ENCODE measurements around the gene ITGA8.
"Not testable (repeated sequence)": the region's sequence is repeated elsewhere in the genome, so short reads cannot be mapped to it uniquely, and the experiment has no call there.

Gene ITGA8

DNA sequence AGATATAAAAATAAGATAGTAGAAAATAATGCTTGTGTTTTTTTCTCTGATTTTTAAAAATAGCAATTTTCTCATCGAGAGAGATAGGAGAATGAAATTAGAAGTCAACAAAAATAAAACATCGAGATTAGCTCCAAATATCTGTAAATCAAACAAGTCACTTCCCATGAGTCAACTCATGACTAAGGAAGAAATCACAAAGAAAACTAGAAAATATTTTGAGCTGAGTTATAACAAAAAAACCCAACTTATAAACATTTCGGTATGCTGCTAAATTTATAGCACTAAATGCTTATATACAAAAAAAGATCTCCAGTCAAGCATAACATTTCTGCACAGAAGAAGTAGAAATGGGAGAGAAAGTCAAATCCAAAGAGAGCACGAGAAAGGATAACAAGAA, 140.1 kb downstream of the ITGA8 start:
- intact Hi-C loops (cut with DNase I), result loop anchor here (10.0 kb wide), 1 partner anchor 135 kb away; the partner anchor contains the start of gene ITGA8
- no peak for DNase-seq

DNA sequence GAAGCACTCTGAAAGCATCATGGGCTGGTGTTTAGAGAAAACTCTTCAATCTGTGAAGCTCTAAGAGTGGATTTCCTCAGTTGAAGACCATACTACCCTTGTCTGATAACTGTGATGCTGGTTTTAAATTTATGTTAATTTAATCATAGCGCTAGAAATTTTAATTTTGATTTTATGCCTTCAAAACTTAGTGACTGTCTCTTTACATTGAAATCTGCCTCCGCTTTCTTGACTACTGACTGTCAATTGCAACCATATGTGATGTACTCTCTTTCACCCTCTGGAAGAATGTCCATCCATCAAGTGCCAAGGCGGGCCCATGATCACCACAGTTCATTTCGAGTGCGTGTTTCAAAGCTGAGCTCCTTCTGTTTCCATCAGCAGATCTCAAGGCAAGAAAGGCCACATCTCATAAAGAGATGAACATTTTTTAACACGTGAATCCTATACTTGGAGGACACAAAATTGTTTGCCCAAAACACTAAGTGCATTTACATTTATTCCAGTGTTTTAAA, 147.1 kb downstream of the ITGA8 start:
- intact Hi-C loops (cut with DNase I), result no loop called here

DNA sequence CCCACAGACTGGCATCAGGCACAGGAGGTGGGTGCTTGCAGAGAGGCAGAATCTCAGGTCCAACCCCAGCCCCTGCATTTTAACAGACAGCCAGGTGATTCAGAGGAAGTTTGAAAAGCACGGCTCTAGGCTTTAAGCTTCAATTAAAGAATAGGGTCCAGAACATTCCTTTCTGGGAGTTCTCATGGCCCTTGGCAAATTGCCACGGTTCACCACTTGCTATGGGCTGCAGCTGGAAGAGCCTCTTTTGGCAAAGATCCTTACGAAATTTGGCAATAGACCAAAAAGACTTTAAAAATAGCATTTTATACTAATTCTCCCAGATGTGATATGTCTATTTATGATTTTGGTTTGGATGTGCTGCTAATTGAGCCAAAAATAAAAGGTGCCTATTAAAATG, 148.1 kb downstream of the ITGA8 start:
- intact Hi-C loops (cut with DNase I), result no loop called here
- DNase-seq, result peak in 4 of 10 donors; percentile 2 to 29 (median 14)

More for the DNA sequence above, 147.1 kb downstream of the ITGA8 start:
- DNase-seq, result no peak

DNA sequence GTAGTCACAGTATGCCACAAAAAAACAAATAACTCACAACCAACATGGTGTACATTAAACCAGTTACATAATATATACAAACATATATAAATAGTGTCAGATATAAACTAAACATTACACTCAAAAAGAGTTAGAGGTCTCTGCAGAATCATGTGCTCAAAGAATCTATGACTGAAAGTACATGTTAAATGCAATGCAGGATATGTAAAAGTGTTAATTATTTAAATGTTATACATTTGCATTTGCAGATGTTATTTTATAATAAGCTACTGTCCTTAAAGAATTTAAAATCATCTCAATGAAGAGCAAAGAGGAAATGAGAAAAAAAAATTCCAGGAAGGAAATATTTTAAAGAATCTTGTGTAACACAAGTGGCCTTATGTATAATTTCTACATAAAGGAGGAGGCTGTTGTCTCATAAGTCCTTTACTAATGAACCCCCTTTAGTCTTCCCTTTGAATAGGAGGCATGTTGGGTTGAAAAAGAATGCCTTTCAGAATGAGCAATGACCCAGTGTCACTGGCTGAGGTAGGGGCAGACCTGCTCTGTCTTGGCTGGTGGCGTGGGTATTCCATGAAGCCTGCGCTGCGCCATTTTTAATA, 148.9 kb downstream of the ITGA8 start:
- DNase-seq, result no peak
- intact Hi-C loops (cut with DNase I), result no loop called here

DNA sequence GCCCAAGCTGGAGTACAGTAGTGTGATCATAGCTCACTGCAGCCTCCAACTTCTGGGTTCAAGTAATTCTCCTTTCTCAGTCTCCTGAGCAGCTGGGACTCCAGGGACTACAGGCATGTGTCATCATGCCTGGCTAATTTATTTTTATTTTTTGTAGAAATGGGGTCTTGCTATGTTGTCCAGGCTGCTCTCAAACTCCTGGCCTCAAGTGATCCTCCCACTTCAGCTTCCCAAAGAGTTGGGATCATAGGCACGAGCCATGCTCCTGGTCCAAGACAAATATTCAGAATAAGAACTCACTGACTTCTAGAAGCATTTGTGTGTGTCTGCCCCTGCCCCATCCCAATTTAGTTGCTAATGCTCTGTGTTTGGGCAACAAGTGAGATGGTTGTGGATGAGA, 151.8 kb downstream of the ITGA8 start:
- no peak for DNase-seq
- intact Hi-C loops (cut with DNase I), result no loop called here

DNA sequence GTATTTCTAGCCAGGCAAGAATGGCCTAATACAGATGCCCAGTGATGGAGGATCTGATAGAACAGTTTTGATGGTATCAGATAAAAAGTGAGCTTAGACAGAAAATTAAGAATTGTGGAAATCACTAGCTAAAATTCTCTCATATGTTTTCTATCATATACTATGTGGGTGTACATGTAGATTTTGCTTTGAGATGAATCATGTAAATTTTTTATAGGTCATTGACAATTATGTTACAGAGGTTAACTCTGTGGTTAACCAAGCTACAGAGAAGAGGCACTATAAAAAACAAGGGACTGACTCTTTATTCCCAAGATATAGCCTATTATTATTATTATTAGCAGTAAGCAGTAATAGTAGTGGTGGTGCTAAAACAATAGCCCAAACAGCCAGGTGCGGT, 156.5 kb downstream of the ITGA8 start:
- intact Hi-C loops (cut with DNase I), result no loop called here
- DNase-seq, result no peak

DNA sequence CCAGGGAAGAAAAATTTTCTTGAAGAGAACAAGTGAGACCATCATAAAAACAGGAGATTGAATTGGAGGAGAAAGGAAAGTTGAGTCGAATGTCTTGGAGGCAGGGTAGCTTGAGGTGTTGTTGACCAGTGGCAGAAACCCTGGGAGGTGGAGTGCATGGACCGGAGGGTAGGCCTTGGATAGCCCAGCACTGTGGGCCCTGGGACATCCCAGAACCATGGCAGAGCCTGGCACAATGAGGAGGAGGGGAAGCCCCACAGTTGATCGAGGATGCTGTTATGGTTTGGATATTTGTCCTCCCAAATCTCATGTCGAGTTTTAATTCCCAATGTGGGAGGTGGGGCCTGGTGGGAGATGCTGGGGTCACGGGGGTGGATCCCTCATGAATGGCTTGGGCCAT, 157.1 kb downstream of the ITGA8 start:
- DNase-seq, result no peak
- intact Hi-C loops (cut with DNase I), result no loop called here

DNA sequence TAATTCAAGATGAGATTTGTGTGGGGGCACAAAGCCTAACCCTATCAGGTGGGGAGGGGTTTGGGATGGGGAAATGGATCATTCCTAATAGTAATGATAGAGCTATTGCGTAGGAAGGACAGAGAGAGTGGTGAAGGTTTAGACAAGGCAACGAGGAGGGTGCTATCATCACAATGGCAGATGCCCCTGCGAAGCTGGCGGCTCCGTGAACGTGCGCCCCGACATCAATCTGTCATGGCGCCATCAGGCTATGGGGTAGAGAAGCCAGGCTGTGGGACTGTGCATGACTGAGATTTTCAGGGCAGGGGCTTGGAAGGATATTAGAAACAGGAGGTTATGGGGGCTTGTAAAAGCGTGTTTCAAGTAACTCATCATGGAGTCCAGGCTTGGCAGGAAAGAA, 157.6 kb downstream of the ITGA8 start:
- no peak for DNase-seq
- intact Hi-C loops (cut with DNase I), result no loop called here

DNA sequence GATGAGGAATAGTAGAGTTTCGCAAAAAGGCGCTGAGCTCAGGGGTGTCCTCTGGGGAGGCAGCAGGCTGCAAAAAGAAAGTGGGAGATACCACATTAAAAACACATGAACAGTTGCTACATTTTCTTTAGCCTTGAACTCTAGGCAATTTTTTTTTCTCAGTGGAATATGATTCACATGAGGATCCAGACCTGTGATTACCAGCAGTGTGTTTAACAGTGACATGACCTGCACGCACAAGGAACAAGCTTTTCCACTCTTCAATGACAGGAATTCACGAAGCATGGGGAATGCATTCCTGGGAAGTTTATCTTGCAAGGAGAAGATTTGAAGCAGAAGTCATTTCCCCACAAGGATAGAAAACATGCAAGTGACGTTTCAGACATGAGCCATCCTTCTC, 161.6 kb downstream of the ITGA8 start:
- no peak for DNase-seq
- intact Hi-C loops (cut with DNase I), result no loop called here

DNA sequence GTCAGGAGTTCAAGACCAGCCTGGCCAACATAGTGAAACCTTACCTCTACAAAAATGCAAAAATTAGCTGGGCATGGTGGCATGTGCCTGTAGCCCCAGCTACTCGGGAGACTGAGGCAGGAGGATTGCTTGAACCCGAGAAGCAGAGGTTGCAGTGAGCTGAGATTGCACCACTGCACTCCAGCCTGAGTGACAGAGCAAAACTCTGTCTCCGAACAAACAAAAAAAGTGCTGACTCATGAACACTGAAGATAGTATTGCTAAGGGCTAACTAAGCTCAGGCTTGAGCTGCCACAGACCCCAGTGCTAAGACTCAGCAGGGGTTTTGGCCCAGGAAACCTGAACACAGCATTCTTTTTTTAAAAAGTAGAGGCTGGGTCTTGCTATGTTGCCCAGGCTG, 162.6 kb downstream of the ITGA8 start:
- intact Hi-C loops (cut with DNase I); DNase-seq: not testable (repeated sequence)

DNA sequence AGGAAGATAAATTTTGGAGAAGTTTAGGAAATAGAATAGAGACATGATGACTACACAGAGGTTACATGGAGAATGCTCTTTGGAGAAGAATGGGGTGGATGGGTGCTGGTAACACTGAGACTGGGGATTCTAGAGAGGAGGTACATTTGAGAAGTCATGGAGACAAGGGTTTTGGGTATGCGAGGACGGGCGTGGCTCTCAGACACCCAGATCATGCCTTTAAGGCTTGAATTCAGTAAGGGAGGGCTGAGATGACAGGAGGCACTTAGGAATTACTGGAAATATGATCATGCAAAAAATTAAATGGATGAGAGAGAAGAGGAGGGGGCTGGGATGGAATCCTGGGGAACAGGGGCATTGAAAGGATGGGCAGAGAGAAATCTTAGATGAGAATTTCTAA, 168.8 kb downstream of the ITGA8 start:
- no peak for DNase-seq
- intact Hi-C loops (cut with DNase I), result no loop called here

DNA sequence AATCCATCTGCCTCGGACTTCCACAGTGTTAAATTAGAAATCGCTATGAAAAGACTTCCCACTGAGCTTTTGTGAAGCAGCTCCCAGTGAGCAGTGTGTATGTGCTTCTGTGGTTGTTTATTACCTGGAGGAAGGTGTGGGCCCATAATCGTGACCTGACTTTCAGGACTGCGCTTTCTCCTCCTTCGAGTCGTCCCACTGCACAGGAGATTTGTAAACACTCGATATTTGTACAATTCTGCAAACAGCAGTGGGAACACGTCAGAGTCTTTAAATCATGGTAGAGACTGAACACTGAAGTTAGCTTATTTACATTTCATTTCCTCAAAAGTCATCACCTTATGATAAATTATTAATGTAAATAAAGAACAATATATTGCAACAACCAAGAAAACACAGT, 171.4 kb downstream of the ITGA8 start:
- intact Hi-C loops (cut with DNase I), result no loop called here

DNA sequence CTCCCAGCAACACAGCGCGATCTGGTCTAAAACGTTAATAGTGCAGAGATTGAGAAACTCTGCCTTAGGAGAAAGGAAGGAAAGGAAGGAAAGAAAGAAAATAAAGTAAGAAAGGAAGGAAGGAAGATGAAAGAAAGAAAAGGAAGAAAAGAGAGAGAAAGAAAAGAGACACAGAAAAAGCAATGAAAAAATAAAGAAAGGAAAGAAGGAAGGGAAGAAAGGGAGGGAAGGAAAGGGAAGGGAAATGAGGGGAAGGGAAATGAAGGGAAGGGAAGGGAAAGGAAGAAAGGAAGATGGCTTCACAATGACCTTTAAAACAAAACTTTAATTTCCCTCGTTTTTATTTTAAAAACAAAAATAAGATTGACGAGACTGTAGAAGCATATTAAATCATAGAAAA, 173.1 kb downstream of the ITGA8 start:
- no peak for DNase-seq
- intact Hi-C loops (cut with DNase I), result no loop called here

More for the DNA sequence above, 171.4 kb downstream of the ITGA8 start:
- DNase-seq, result no peak

DNA sequence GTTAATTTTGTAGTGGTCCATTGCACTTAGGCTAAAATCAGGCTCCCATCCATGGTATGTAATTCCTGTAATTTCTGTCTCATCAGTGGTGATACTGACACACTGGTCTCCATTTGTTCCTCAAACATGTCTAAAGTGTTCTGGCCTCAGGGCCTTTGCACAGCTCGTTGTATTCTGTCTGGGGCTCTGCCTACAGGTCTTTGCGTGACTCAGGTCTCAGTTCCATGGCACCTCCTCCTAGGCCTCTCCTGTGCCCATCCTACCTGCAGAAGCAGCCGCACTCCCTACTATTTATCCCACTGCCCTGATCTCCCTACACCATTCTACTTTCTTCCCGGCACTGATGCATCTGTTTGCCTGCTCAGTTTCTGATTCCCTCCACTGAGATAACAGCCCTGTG, 173.8 kb downstream of the ITGA8 start:
- no peak for DNase-seq

DNA sequence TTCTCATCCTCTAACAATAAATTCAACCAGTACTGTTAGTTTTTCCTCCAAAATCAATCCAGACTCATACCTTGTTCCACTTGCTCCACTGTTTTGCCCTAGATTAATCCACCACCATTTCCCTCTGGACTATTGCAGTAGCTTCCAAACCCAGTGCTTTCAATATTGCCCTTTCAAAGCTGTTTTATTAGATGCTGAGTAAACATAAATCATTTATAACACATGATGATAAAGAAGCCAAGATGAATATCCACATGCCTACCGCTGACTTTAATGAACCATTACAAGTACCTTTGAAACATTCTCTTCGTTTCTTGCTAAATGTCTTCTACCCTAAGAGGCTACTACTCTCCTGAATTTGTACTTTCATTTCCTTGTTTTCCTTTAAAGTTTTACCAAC, 174.5 kb downstream of the ITGA8 start:
- intact Hi-C loops (cut with DNase I), result no loop called here

More for the DNA sequence above, 173.8 kb downstream of the ITGA8 start:
- intact Hi-C loops (cut with DNase I), result no loop called here

DNA sequence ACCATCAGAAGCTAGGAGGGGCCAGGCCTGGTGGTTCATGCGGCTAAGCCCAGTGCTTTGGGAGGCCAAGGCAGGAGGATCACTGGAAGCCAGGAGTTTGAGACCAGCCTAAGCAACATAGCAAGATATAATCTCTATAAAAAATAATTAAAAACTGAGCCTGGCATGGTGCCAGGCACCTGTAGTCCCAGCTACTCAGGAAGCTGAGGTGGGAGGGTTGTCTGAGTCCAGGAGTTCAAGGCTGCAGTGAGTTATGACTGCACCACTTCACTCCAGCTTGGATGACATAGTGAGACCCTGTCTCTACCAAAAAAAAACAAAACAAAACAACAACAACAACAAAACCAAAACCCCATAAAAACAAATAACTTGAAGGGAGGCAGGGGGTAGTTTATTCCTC, 175.7 kb downstream of the ITGA8 start:
- intact Hi-C loops (cut with DNase I), result no loop called here
- no peak for DNase-seq

More for the DNA sequence above, 174.5 kb downstream of the ITGA8 start:
- no peak for DNase-seq

DNA sequence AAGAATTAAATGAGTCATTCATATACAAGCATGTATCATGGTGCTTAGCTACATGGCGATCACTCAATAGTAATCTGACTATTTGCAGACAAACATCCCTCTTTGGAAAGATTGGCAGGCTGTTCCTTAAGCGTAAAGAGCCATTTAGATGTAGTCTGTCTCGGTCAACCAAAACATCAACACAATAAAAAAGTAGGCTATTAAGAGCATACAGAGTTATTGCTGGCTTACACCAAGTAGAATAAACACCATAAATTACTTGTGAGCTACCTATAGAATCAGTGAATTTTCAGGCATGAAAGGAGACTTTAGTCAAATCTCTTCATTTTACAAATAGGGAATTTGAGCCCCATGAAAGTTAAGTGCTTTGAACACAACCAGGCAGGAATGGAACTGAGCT, 176.9 kb downstream of the ITGA8 start:
- intact Hi-C loops (cut with DNase I), result no loop called here
- no peak for DNase-seq

DNA sequence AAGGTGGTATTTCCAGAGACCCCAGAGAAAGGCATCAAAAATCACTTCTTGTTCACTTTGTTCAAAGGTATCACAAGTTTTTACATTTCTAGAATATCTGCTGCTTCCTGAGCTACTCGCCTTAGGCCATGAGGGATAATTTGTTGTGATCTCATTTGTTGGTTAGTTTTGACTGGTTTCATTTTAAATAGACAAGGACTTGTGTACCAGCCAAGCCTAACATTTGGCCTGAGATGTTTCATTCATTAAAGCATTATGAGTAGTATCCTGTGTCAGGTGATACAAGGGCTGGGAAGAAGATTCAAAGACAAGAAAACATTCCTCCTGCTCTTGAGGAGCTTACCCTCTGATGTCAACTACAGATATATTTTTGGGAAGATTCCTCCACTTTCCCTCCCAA, 178.3 kb downstream of the ITGA8 start:
- DNase-seq, result no peak
- intact Hi-C loops (cut with DNase I), result no loop called here

DNA sequence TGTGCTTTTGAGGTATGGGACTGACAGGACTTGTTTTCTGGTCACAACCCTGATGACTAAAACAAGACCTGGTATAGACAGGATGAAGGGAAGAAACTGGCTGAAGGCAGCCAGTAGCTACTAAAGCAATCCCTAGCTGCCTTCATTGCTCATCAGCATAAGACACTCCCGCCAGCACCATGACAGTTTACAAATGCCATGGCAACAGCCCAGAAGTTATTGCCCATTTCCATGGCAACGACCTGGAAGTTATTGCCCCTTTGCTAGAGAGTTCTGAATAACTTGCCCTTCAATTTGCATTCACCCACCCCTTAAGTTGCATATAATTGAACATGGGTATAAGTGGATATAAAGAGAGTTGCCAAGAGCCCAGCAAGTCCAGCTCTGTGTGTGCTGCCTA, 179.0 kb downstream of the ITGA8 start:
- intact Hi-C loops (cut with DNase I), result no loop called here
- no peak for DNase-seq

DNA sequence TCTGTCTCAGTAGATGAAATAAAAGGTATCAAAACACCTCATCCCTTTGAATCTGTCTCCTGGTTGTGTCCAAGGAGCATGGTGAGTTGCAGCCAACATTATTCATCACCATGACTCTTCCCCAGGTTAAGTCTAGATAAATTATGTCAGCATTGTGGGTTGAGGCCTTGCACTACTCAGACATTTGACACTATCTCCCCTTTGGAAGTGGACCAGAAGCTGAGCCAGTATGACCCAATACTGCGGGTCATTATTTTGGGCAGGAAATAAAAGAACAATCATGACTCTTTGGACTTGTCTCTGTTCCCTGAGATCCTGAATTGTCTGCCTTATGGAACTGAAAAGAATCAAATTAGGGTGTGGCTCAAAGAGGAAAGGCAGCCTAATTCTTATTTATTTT, 180.5 kb downstream of the ITGA8 start:
- intact Hi-C loops (cut with DNase I), result loop anchor here (1.0 kb wide), 1 partner anchor 42 kb away; no protein-coding TSS in a partner anchor

DNA sequence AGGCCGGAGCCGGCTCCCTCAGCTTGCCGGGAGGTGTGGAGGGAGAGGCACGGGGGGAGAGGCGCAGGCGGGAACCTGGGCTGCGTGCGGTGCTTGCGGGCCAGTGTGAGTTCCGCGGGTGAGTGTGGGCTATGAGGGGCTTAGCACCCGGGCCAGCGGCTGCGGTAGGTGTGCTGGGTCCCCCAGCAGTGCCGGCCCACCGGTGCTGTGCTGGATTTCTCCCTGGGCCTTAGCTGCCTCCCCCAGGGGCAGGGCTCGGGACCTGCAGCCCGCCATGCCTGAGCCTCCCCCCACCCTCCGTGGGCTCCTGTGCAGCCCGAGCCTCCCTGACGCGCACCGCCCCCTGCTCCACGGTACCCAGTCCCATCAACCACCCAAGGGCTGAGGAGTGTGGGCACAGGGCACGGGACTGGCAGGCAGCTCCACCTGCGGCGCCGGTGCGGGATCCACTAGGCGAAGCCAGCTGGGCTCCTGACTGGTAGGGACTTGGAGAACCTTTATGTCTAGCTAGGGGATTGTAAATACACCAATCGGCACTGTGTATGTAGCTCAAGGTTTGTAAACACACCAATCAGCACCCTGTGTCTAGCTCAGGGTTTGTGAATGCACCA, 184.7 kb downstream of the ITGA8 start:
- peak in 2 of 10 donors; percentile 62 to 80 for DNase-seq
- intact Hi-C loops (cut with DNase I), result not testable (repeated sequence)

More for the DNA sequence above, 180.5 kb downstream of the ITGA8 start:
- no peak for DNase-seq

All from posterior cingulate gyrus (tissue), 11 donors.